ENCODE data around the gene AP3S1. TPM values are rescaled to one million over a fixed set of nuclear protein-coding genes. Genes with fewer than 3 reads are reported as not detected.

Gene AP3S1
- total and polyA plus RNA-seq, 4 experiments from 2014 or later = 44.5 to 97.3 (median 57.9) TPM

GRCh38 chr5:115813719-115814118 lies 28.0 kb upstream of the AP3S1 start:
- Histone ChIP-seq H3K36me3 (ENCODE audit: insufficient read depth, low read length) (no peaks in the 10 kb centered on the region), H3K4me3 (ENCODE audit: low read length in 2 of 2) (no peak overlapping the region), H3K9me3 (ENCODE audit: control insufficient read depth in 1 of 2, low read length in 2 of 2) (no peaks in the 10 kb centered on the region), H3K4me1 (ENCODE audit: insufficient read depth, low read length) (peaks cover 16% of the 10 kb centered on the region), H3K27ac (ENCODE audit: low read depth, low read length) (no peak overlapping the region), H3K27me3 (ENCODE audit: insufficient read depth, low read length) (peaks cover 32% of the 10 kb centered on the region)
- Mint-ChIP-seq H3K4me1 (peaks cover 5 to 22% (median 9%) of the 10 kb centered on the region in 4 donors), H3K27me3 (peaks cover 52% of the 10 kb centered on the region in 2 donors), H3K4me3 (no peak overlapping the region), H3K27ac (no peak overlapping the region), H3K9me3 (no peaks in the 10 kb centered on the region), H3K36me3 (no peaks in the 10 kb centered on the region)
- ChIA-PET CTCF (ENCODE audit: partially characterized antibody) (no interaction called here), POLR2A (ENCODE audit: partially characterized antibody) (no interaction called here)
- no peak for DNase-seq
- intact Hi-C loops (cut with micrococcal nuclease) = no loop called here

GRCh38 chr5:115815006-115815692 lies 26.6 kb upstream of the AP3S1 start:
- no peak for DNase-seq

GRCh38 chr5:115815693-115816225 lies 26.0 kb upstream of the AP3S1 start:
- H3K9me3 Mint-ChIP-seq = peaks cover 0 to 2% (median 0%) of the 10 kb centered on the region in 8 donors
- no peak overlapping the region for H3K27ac ChIP-seq (ENCODE audit: low read depth, low read length)
- H3K27me3 ChIP-seq (ENCODE audit: insufficient read depth, low read length) = peaks cover 32% of the 10 kb centered on the region
- POLR2A ChIA-PET (ENCODE audit: partially characterized antibody) = no interaction called here
- DNase-seq = no peak
- peak overlapping the region in 1 of 2 donors; percentile 30 for H3K4me3 ChIP-seq (ENCODE audit: low read length in 2 of 2)
- H3K4me3 Mint-ChIP-seq = peak overlapping the region; percentile 56 to 79 (median 69)
- intact Hi-C loops (cut with micrococcal nuclease) = no loop called here
- no peak overlapping the region for H3K27ac Mint-ChIP-seq
- no peaks in the 10 kb centered on the region for H3K9me3 ChIP-seq (ENCODE audit: control insufficient read depth in 1 of 2, low read length in 2 of 2)
- H3K27me3 Mint-ChIP-seq = peaks cover 64 to 65% of the 10 kb centered on the region in 2 donors
- H3K36me3 Mint-ChIP-seq = no peaks in the 10 kb centered on the region
- H3K4me1 Mint-ChIP-seq = peaks cover 5 to 22% (median 9%) of the 10 kb centered on the region in 4 donors
- CTCF ChIA-PET (ENCODE audit: partially characterized antibody) = no interaction called here
- no peaks in the 10 kb centered on the region for H3K36me3 ChIP-seq (ENCODE audit: insufficient read depth, low read length)
- peaks cover 16% of the 10 kb centered on the region for H3K4me1 ChIP-seq (ENCODE audit: insufficient read depth, low read length)

More at GRCh38 chr5:115815006-115815692, 26.6 kb upstream of the AP3S1 start:
- ChIA-PET POLR2A (ENCODE audit: partially characterized antibody) (no interaction called here), CTCF (ENCODE audit: partially characterized antibody) (no interaction called here)
- Histone ChIP-seq H3K4me3 (ENCODE audit: low read length in 2 of 2) (no peak overlapping the region), H3K36me3 (ENCODE audit: insufficient read depth, low read length) (no peaks in the 10 kb centered on the region), H3K9me3 (ENCODE audit: control insufficient read depth in 1 of 2, low read length in 2 of 2) (no peaks in the 10 kb centered on the region), H3K4me1 (ENCODE audit: insufficient read depth, low read length) (peaks cover 16% of the 10 kb centered on the region), H3K27me3 (ENCODE audit: insufficient read depth, low read length) (peaks cover 32% of the 10 kb centered on the region), H3K27ac (ENCODE audit: low read depth, low read length) (no peak overlapping the region)
- peak overlapping the region; percentile 2 to 68 (median 60) for H3K4me3 Mint-ChIP-seq
- H3K36me3 Mint-ChIP-seq = no peaks in the 10 kb centered on the region
- peaks cover 60 to 61% of the 10 kb centered on the region in 2 donors for H3K27me3 Mint-ChIP-seq
- intact Hi-C loops (cut with micrococcal nuclease) = no loop called here
- H3K4me1 Mint-ChIP-seq = peaks cover 5 to 22% (median 9%) of the 10 kb centered on the region in 4 donors
- no peak overlapping the region for H3K27ac Mint-ChIP-seq
- peaks cover 0 to 1% (median 0%) of the 10 kb centered on the region in 8 donors for H3K9me3 Mint-ChIP-seq

DNA sequence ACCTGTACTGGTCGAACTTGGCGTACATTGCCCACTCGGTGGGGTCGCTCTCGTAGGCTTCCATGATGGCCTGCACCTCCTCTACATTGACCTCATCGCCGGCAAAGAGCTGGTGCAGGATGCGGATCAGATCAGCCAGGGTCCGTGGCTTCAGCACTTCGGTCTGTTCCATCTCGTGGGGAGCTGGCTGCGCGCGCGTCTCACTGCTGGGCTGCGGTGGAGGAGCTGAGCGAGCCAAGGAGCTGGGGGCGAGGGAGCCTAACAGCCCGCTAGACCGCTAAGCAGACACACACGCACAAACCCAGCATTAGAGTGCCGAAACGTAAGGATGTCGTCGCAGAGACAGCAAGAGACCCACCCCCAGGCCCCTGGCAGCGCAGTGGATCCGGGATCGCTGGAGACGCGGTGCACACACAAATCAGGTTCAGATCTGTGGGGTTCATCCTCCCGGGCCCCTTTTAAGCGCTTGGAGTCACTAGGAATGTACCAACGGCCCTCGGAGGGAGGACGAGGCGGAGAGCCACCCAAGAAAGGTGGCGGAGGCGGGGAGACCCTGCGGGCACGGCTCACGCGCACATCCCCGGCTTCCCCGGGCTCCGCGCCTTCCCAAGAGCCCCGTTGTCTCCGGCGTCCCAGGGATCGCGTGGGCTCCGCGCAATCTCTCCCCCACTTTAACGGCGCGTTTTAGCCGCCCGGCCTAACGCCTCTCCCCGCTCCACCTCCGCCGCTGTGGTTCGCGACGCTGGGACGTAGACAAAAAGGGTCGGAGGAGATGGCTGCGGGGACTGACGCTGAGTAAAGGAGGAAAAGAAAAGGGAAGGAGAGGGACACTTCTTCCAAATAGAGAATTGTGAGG lies 25.3 kb upstream of the AP3S1 start, which contains the start of gene CDO1:
Gene CDO1, minus strand, starts transcription at position 434 of the 856 bp plus-strand sequence. Its CDS starts 262 bp downstream, at position 172.
- H3K4me3 Mint-ChIP-seq = peak within 1 kb of the TSS; percentile 59 to 79 (median 74)
- peaks cover 5 to 22% (median 9%) of the 10 kb centered on the region in 4 donors for H3K4me1 Mint-ChIP-seq
- Histone ChIP-seq H3K36me3 (ENCODE audit: insufficient read depth, low read length) (no peaks in the 10 kb centered on the region), H3K27me3 (ENCODE audit: insufficient read depth, low read length) (peaks cover 32% of the 10 kb centered on the region), H3K4me3 (ENCODE audit: low read length in 2 of 2) (peak within 1 kb of the TSS in 1 of 2 donors; percentile 30), H3K9me3 (ENCODE audit: control insufficient read depth in 1 of 2, low read length in 2 of 2) (no peaks in the 10 kb centered on the region), H3K4me1 (ENCODE audit: insufficient read depth, low read length) (peaks cover 16% of the 10 kb centered on the region), H3K27ac (ENCODE audit: low read depth, low read length) (no peak within 1 kb of the TSS)
- intact Hi-C loops (cut with micrococcal nuclease) = no loop called here
- no peaks in the 10 kb centered on the region for H3K36me3 Mint-ChIP-seq
- H3K27ac Mint-ChIP-seq = no peak within 1 kb of the TSS
- DNase-seq = peak in 2 of 5 donors; percentile 5 to 14
- POLR2A ChIA-PET (ENCODE audit: partially characterized antibody) = no interaction called here
- H3K9me3 Mint-ChIP-seq = peaks cover 0 to 2% (median under 1%) of the 10 kb centered on the region in 8 donors
- CTCF ChIA-PET (ENCODE audit: partially characterized antibody) = no interaction called here
- H3K27me3 Mint-ChIP-seq = peaks cover 61 to 64% of the 10 kb centered on the region in 2 donors

DNA sequence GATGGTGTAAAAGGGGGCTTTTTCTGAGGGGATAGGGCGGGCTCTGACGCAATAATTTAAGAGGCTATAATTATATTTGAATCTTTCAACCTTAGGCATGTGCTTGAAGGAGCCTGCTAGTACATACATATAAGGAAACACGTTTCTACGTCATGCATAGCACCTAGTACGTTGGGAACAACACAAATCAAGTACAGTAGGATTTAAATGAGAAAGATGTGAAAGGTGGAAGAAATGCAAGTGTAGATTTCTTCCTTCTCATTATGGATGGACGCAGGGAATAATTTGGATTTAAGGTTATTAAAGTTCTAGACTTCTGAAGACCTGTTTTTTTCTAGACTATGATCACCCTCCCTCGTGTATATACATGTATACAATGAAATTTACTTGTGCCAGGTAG lies 24.3 kb upstream of the AP3S1 start:
- no peak overlapping the region for H3K27ac ChIP-seq (ENCODE audit: low read depth, low read length)
- H3K36me3 ChIP-seq (ENCODE audit: insufficient read depth, low read length) = no peaks in the 10 kb centered on the region
- DNase-seq = no peak
- POLR2A ChIA-PET (ENCODE audit: partially characterized antibody) = no interaction called here
- peaks cover 32% of the 10 kb centered on the region for H3K27me3 ChIP-seq (ENCODE audit: insufficient read depth, low read length)
- no peak overlapping the region for H3K4me3 ChIP-seq (ENCODE audit: low read length in 2 of 2)
- no peaks in the 10 kb centered on the region for H3K9me3 ChIP-seq (ENCODE audit: control insufficient read depth in 1 of 2, low read length in 2 of 2)
- peaks cover 16% of the 10 kb centered on the region for H3K4me1 ChIP-seq (ENCODE audit: insufficient read depth, low read length)
- Mint-ChIP-seq H3K4me3 (peak overlapping the region in 2 of 8 donors; percentile 15 to 22), H3K9me3 (peaks cover 0 to 5% (median 2%) of the 10 kb centered on the region in 8 donors), H3K27me3 (peaks cover 56 to 61% of the 10 kb centered on the region in 2 donors), H3K4me1 (peaks cover 5 to 22% (median 9%) of the 10 kb centered on the region in 4 donors), H3K36me3 (no peaks in the 10 kb centered on the region), H3K27ac (no peak overlapping the region)
- intact Hi-C loops (cut with micrococcal nuclease) = no loop called here
- CTCF ChIA-PET (ENCODE audit: partially characterized antibody) = no interaction called here

GRCh38 chr5:115818821-115819220 lies 22.9 kb upstream of the AP3S1 start:
- peak overlapping the region in 1 of 8 donors; percentile 26 for H3K4me3 Mint-ChIP-seq
- Histone ChIP-seq H3K9me3 (ENCODE audit: control insufficient read depth in 1 of 2, low read length in 2 of 2) (no peaks in the 10 kb centered on the region), H3K27me3 (ENCODE audit: insufficient read depth, low read length) (peaks cover 32% of the 10 kb centered on the region), H3K36me3 (ENCODE audit: insufficient read depth, low read length) (no peaks in the 10 kb centered on the region), H3K4me3 (ENCODE audit: low read length in 2 of 2) (no peak overlapping the region), H3K4me1 (ENCODE audit: insufficient read depth, low read length) (peaks cover 16% of the 10 kb centered on the region), H3K27ac (ENCODE audit: low read depth, low read length) (no peak overlapping the region)
- no peak for DNase-seq
- H3K9me3 Mint-ChIP-seq = peaks cover 0 to 13% (median 9%) of the 10 kb centered on the region in 8 donors
- H3K4me1 Mint-ChIP-seq = peaks cover 5 to 20% (median 9%) of the 10 kb centered on the region in 4 donors
- peaks cover 48 to 50% of the 10 kb centered on the region in 2 donors for H3K27me3 Mint-ChIP-seq
- H3K36me3 Mint-ChIP-seq = peaks cover 0 to 1% of the 10 kb centered on the region in 2 donors
- CTCF ChIA-PET (ENCODE audit: partially characterized antibody) = no interaction called here
- intact Hi-C loops (cut with micrococcal nuclease) = no loop called here
- H3K27ac Mint-ChIP-seq = no peak overlapping the region
- POLR2A ChIA-PET (ENCODE audit: partially characterized antibody) = no interaction called here

- Histone ChIP-seq H3K36me3 (ENCODE audit: insufficient read depth, low read length) (no peaks in the 10 kb centered on the region), H3K4me1 (ENCODE audit: insufficient read depth, low read length) (peaks cover 7% of the 10 kb centered on the region), H3K27ac (ENCODE audit: low read depth, low read length) (no peak overlapping the region), H3K4me3 (ENCODE audit: low read length in 2 of 2) (no peak overlapping the region), H3K27me3 (ENCODE audit: insufficient read depth, low read length) (peaks cover 23% of the 10 kb centered on the region), H3K9me3 (ENCODE audit: control insufficient read depth in 1 of 2, low read length in 2 of 2) (no peaks in the 10 kb centered on the region)
- POLR2A ChIA-PET (ENCODE audit: partially characterized antibody) = no interaction called here
- H3K9me3 Mint-ChIP-seq = peaks cover 0 to 32% (median 25%) of the 10 kb centered on the region in 8 donors
- CTCF ChIA-PET (ENCODE audit: partially characterized antibody) = no interaction called here
- DNase-seq = no peak
- H3K4me1 Mint-ChIP-seq = peaks cover 0 to 10% (median 3%) of the 10 kb centered on the region in 4 donors
- no peak overlapping the region for H3K27ac Mint-ChIP-seq
- H3K27me3 Mint-ChIP-seq = peaks cover 31 to 33% of the 10 kb centered on the region in 2 donors
- intact Hi-C loops (cut with micrococcal nuclease) = no loop called here
- no peak overlapping the region for H3K4me3 Mint-ChIP-seq
- H3K36me3 Mint-ChIP-seq = peaks cover 1 to 4% of the 10 kb centered on the region in 2 donors
Measured at GRCh38 chr5:115820846-115821245, 20.9 kb upstream of the AP3S1 start.
